Lower leg skin (tissue), 4 donors: Measurements from ENCODE around the gene ARF1. TPM values are rescaled to one million over a fixed set of nuclear protein-coding genes. Genes with fewer than 3 reads are reported as not detected.
A peak's percentile ranks its signal among the peaks of the same experiment; 100 is the strongest.

Experiments used
- DNase-seq, 2 donors: peaks; one replicate each; pipeline ENCODE4 v3.0.0-alpha.2; 2019; ENCODE audit warnings: low spot score in 2 of 2
- H3K4me3 ChIP-seq: fragments of 200-600 bp; sonication (generic); 2 replicates; pipeline ENCODE4 v1.5.1; 2017; ENCODE audit warnings: mild to moderate bottlenecking, low read depth; ENCODE audit not compliant: poor library complexity, severe bottlenecking
- POLR2A ChIP-seq, 2 donors: fragments of 450-650 bp; IDR thresholded peaks; one replicate each; pipeline ENCODE4 v1.6.1; 2016 to 2017; ENCODE audit warnings: antibody characterized with exemption in 2 of 2, mild to moderate bottlenecking in 1 of 2, moderate library complexity in 1 of 2
- WGBS, 2 donors: methylation state at CpG; one replicate each; pipeline ENCODE4 v1.1.5; 2018; 5-methylcytosine and 5-hydroxymethylcytosine counted together
- intact Hi-C: fragments of 100-400 bp; cut with DNase I; formaldehyde crosslinking; loops from one replicate; pipeline ENCODE4 v1.15.0; 2023; ENCODE audit warnings: low total_unique reads
- total RNA-seq, 4 donors: library from RNA; depleted of rRNA; stranded (reverse); fragments of >200 nt; gene quantifications; one replicate each; pipeline ENCODE4 v1.1.0, GENCODE V29; 2016
- TF ChIP-seq, protein P1 (sequence below), 3 donors: fragments of 450-650 bp; IDR thresholded peaks; one replicate each; pipeline ENCODE4 v1.5.1; 2016; ENCODE audit warnings: antibody characterized with exemption in 3 of 3, mild to moderate bottlenecking in 3 of 3, moderate library complexity in 2 of 3

ARF1 gene
- total RNA-seq, 4 donors from 2014 or later, result 242 to 326 (median 317) TPM

DNA sequence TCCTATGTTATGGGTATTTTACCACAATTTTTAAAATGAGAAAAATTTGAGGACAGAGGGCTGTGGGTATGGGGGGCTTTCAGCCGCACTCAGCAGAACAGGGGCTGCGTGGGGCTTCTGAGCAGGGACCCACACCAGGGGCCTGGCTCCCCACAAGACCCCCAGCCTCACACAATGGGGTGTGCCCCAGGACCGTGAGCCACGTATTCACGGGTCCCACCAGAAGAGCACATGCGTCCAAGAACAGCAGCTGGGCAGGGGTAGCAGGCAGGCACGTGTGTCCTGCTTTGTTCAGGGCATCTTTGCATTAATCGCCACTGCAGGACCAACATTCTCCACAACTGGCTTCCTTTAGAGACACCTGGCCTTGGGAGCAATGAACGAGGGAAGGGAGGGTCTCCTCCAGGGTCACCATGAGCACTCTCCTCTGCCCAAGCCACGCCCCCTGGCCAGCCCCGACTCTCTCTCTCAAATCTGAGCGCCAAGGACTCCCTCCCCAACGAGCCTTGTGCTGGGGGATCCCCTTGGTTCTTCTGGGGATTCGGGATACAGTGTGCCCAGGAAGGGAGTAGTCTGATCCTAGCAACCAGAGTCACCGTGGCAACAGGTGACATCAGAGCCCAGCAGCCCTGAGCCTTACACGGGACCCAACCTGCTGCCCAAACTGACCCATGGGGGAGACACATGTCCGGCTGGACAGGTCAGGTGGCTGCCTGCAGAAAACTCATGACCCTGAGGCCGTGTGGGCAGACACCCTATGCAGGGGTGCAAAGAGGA lies 7.4 kb upstream of the ARF1 start:
- peak in 1 of 2 donors; percentile 75 for DNase-seq
- intact Hi-C loops, result loop anchor here (5.0 kb wide), 1 partner anchor 298 kb away; no protein-coding TSS in a partner anchor
- TF ChIP-seq, protein P1, sequence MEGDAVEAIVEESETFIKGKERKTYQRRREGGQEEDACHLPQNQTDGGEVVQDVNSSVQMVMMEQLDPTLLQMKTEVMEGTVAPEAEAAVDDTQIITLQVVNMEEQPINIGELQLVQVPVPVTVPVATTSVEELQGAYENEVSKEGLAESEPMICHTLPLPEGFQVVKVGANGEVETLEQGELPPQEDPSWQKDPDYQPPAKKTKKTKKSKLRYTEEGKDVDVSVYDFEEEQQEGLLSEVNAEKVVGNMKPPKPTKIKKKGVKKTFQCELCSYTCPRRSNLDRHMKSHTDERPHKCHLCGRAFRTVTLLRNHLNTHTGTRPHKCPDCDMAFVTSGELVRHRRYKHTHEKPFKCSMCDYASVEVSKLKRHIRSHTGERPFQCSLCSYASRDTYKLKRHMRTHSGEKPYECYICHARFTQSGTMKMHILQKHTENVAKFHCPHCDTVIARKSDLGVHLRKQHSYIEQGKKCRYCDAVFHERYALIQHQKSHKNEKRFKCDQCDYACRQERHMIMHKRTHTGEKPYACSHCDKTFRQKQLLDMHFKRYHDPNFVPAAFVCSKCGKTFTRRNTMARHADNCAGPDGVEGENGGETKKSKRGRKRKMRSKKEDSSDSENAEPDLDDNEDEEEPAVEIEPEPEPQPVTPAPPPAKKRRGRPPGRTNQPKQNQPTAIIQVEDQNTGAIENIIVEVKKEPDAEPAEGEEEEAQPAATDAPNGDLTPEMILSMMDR (IDR thresholded peaks at IDR 0.05), result no peak
- no peak for TF ChIP-seq POLR2A (IDR thresholded peaks at IDR 0.05)
- WGBS, 2 donors, result 37 to 47% methylated on average over 13 to 14 of the region's 18 CpGs
- H3K4me3 ChIP-seq, result no peak overlapping the region

DNA sequence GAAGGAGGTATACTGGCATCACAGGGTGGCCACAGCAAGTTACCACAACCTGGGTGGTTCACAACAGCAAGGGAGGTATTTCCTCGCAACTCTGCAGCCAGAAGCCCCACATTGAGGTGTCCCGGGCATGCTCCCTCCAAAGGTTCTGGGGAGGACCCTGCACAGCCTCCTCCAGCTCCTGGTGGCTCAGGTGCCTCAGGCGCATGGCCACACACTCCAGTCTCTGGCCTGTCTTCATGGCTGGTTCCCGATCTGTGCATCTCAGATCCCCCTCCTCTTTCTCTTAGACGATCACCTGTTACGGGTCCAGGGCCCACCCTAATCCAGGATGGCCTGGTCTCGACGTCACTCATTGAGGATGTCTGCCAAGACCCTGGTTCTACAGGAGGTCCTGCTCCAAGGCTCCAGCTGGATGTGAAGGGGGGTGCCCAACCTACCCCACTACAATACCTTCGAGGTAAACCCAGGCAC lies 6.7 kb upstream of the ARF1 start:
- TF ChIP-seq, protein P1 (IDR thresholded peaks at IDR 0.05), result no peak
- no peak for TF ChIP-seq POLR2A (IDR thresholded peaks at IDR 0.05)
- 76 to 87% methylated on average over 9 of the region's 9 CpGs for WGBS, 2 donors
- intact Hi-C loops, result loop anchor here (5.0 kb wide), 1 partner anchor 299 kb away; no protein-coding TSS in a partner anchor
- no peak for DNase-seq
- no peak overlapping the region for H3K4me3 ChIP-seq

- no peak overlapping the region for H3K4me3 ChIP-seq
- peak in 1 of 2 donors; percentile 64 for DNase-seq
- no peak for TF ChIP-seq POLR2A (IDR thresholded peaks at IDR 0.05)
- TF ChIP-seq, protein P1 (IDR thresholded peaks at IDR 0.05), result no peak
- WGBS, 2 donors, result 73 to 81% methylated on average over 8 to 9 of the region's 9 CpGs
- intact Hi-C loops, result loop anchor here (5.0 kb wide), 1 partner anchor 300 kb away; no protein-coding TSS in a partner anchor
Measured at GRCh38 chr1:228076796-228077430, 5.6 kb upstream of the ARF1 start.

GRCh38 chr1:228077565-228078330 lies 4.8 kb upstream of the ARF1 start:
- no peak overlapping the region for H3K4me3 ChIP-seq
- TF ChIP-seq POLR2A (IDR thresholded peaks at IDR 0.05), result no peak
- TF ChIP-seq, protein P1 (IDR thresholded peaks at IDR 0.05), result no peak
- 63 to 69% methylated on average over 10 of the region's 10 CpGs for WGBS, 2 donors
- DNase-seq, result peak in 1 of 2 donors; percentile 67
- intact Hi-C loops, result loop anchor here (5.0 kb wide), 1 partner anchor 300 kb away; no protein-coding TSS in a partner anchor

DNA sequence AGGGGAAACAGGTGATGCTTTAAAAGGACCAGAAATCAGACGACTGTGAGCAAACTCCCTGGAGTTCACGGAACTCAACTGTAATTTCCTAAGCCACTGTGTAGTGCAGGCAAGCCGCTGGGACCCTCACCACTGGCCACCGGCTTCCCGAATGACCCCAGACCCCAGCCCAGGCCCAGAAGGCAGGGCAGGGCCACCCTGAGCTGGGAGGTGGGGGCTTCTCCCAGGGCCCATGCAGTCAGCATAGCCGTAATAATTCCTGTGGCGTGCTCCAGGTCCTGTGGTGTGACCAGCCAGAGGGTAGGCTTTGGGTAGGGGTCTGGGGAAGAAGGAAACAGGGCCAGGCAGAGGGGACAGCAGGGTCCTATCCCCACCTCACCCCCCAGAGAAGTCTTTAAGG lies 3.5 kb upstream of the ARF1 start:
- DNase-seq, result peak in 1 of 2 donors; percentile 63
- TF ChIP-seq, protein P1 (IDR thresholded peaks at IDR 0.05), result no peak
- no peak for TF ChIP-seq POLR2A (IDR thresholded peaks at IDR 0.05)
- intact Hi-C loops, result loop anchor here (5.0 kb wide), 1 partner anchor 302 kb away; no protein-coding TSS in a partner anchor
- WGBS, 2 donors, result 87 to 98% methylated on average over 7 of the region's 7 CpGs
- no peak overlapping the region for H3K4me3 ChIP-seq
